Hematopoietic multipotent progenitor cell treated with erythropoietin and hydrocortisone succinate and interleukin-3 and kit ligand, for 6 days (in vitro differentiated cells): ENCODE measurements around the gene CMBL.
"Not testable (repeated sequence)": the region's sequence is repeated elsewhere in the genome, so short reads cannot be mapped to it uniquely, and the experiment has no call there.

Experiments used
- DNase-seq: peaks from one replicate; pipeline ENCODE4 v3.0.0-alpha.2; 2015

Gene CMBL

DNA sequence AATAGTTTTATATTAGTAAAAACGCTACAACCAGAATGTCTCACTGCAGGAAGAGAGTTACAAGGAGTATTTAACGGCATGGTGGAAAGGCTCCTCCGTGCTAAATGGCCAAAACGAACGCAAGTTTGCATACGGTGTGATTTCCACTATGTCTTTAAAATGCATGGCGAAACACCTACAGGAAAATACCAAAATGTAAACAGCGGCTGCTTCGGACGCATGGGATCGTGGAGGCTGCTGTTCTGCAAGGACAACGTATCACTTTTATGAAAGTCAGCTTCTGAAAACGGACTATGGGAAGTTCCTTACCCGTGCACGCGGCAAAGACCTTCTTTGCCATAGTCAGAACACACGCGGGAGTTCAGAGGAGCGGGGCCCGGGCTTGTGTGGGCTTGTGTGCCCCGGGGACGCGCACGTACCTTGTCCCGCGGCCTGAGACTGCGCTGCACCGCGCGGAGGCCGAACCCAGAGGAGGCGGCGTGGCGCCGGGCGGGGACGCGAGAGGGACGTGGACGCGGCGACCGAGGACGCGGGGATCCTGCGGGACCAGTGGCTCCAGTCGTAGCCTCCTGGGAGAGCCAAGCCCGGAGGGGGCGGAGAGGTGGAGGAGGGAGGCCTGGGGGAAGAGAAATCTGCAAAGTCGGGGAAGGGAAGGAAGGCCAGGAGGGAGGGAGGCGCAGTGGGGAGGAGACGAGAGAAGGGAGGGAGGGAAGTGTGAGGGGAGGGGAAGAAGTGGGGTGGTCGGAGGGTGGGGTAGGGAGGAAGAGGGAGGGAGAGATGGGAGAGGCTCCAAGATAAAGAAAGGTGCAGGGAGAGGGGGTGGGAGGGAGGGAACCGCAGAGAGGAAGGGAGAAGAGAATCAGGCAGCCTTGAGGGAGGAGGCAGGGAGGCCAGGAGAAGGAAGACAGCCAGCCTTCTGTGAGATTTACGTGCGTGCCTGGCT lies at the start of gene CMBL:
TSS of gene CMBL (minus strand) at position 697 of the 943 bp plus-strand sequence. CDS start 17,140 bp downstream, outside the sequence.
- peak; percentile 80 for DNase-seq

DNA sequence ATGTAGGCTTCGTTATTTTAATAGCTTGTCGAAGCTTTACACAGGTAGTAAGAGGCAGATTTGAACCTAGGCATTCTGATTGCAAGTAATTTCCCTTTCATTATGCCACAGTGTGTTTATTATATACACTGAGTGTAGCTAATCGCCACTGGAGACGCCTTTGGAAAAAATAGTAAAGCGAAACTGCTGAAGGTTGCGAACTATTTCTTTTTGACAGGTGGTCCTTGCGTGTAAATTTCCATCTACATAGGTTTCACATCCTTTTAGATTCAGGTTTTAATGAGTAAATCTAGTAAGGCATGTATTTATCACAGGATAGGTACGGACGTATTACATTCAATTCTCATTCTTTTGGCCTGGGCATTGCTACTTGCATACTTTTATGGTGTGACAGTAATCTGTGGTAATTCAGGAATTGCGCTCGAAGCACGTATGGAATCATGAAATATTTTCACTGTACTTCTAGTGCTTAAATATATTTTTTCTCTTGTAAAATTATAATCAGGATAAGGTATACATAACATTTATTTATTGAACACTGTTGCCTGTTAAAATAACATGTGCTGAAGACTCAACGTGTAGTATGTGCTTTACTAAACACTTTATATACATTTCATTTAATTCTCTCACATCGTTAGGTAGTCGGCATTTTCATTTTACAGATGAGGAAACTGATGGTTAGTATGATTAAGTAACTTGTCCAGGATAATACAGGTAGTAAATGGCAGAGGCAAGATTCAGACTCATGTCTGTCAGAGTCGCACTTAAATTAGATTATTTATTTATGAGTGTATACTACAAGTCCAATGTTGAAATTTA lies 47.6 kb upstream of the CMBL start:
- DNase-seq, result peak; percentile 67

DNA sequence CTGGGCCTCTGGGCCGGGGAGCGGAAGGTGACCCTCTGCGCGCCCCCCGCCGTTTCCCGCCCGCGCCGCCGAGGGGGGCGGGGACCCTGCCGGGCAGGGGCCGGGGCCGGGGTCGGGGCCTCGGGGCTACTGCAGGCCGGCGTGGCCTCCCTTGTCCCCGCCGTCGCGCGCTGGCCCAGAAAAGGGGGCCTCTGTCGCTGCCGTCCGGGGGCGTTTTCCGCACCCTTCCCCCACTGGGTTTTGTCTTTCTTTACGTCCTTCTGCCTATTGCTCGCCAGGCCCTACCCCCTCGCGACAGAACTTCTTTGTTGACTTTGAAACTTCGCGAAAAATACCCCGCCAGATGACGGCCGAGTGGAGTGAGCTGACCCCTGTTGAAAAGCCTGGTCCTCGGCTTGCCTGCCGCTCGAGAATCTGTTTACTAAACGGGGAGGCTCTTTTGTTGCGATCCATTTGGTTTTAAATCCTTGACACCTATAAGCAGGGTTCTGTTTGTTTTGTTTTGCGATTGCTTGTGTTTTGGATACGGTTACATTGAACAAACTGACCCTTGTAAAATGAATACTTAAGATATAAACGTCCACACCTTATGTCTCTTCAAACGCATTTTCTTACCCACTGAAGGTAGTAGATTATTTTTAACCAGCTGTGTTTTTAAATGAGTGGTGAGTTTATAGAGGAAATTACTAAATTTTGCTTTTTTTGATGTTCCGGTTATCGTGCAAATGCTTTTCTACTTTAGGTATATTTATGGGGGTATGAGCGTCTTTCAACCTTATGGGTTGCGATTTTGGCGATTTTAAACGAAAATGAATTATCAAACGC lies 46.6 kb upstream of the CMBL start:
- DNase-seq, result peak; percentile 71

DNA sequence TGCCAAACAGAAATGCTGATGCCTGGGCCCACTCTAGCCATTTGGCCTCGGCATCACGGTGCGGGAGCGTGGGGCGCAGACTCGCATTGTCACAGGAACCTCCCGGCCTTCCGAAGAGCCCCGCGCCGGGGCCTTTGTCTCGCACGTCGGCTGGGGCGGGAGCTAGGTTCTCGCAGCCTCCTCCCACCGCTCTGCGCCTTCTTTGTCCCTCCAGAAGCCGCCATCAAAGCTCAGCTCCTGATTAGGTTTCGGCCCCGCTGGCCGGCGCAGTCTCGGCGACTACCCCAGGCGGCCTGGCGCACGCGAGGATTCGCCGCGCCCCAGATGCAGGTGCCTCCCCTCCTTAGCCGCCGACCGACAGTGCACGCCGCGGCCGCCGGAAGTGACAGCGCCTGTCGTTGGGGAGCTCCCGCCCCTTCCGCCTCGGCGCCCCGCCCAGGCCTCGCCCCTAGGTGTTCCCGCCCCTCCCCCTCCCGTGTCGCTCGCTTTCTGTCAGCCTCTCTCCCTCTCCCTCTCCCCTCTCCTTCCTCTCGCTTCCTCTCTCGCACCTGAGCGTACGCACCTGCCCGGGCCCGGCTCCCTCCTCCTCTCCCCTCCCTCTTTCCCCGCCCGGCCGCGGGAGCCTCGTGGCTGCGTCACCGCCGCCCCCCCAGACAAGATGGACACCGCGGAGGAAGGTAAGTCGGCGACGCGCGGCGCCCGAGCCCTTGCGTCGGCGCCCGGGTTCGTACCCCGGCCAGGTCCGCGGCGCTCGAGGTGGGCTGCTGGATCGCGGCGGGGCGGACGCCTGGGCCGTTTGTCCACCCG lies 45.7 kb upstream of the CMBL start, which contains the start of gene MARCHF6:
TSS of gene MARCHF6 (plus strand) at position 455 of the 807 bp plus-strand sequence. CDS start at position 659, 204 bp downstream.
- DNase-seq, result peak; percentile 97

DNA sequence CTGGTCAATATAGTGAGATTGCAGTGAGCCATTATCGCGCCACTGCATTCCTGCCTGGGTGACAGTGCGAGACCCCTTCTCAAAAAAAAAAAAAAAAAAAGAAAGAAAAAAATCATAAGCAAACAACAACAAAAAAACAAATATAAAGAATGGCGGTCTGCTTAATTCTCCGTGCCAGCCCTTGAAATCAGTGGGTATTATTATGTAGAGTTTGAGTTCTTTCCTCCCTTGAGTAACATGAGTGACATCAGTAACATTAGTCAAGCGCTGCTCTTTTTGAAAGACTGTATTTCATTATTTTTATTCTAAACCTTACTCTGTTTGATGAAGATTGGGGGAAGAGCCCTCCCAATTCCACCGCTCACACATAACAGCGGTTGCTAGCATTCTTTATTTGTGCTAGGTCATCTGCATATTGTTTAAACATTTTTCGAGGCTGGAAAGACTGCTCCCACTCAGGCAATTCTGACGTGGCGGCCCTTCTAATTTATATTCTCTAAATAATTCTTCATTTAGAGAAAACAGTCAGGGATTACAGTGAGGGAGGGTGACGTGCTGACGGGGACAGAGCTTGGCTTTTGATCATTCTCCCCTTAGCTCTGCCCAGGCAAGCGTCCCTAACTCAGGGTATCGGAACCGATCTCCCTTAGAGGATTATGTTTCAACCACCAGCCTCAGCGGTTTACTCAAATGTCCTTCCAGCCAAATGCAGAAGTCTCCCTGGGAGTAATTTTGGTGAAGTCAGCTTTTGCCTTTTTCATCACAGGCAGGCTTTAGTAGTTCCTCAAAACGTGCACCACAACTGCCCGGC lies 44.9 kb upstream of the CMBL start:
- DNase-seq, result peak; percentile 84

DNA sequence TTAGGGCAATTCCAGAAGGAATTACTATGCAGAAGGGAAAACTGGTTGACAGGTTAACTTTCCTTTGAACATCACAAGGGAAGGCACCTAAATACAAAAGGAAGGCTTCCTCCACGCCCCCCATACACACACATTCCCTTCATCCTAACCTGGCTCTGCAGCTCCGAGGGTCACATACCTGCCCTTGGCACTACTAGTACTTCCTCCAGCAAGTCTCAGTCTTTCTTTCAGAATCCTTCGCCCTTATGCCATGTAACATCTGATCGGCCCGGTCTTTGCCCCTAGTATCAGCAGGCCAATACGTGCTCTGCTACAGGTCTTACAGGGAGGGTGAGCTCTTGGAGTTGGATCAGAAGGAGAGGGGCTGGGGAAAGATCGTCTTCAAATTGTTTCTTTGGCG lies 44.2 kb upstream of the CMBL start:
- no peak for DNase-seq

DNA sequence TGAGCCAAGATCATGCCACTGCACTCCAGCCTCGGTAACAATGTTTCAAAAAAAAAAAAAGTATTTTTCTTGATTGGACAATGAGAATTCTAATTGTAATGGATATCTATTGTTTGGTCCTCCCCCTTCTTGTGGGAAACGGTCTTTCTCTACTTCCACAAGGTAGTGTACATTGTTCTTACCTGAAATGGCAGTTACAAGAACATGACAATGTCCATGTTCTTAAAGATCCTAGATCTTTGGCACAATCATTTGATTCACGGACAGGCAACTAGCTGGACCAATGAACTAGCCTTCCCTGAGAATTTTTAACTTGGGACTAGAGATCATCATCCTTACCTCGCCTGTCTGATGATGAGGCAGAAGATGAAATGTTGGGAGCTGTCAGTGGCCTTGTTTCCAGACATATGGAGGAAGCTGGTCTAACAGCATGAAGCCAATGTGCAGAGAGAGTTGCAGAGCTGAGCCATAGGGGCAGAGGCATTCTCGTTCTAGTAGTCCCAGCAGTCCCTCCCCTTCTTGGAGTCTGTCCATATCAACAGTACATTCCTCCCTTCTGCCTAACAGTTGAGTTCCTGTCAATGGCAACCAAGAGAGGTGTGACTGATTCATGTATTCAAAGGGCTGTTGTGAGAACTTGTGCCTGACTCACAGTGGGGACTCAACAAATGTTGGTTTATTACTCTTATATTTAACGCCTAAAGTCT lies 43.6 kb upstream of the CMBL start:
- DNase-seq, result peak; percentile 88

DNA sequence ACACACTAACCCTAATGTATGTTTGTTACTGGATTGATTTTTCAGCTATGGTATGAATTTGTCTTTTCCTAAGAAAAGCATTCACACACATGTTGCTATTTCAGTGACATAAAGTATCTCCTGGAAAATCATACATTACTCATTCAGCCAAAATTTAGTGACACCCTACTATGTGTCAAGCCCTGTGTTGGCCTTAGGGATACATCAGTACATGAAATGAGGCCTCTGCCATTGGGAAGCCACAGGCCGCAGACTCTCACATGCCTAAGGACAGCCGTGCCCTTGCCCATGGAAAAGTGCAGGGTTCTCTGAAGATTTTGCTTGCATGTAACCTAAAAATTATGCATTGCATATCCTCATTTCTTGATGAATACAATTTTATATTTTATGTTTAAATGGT lies 40.6 kb upstream of the CMBL start:
- DNase-seq, result no peak

DNA sequence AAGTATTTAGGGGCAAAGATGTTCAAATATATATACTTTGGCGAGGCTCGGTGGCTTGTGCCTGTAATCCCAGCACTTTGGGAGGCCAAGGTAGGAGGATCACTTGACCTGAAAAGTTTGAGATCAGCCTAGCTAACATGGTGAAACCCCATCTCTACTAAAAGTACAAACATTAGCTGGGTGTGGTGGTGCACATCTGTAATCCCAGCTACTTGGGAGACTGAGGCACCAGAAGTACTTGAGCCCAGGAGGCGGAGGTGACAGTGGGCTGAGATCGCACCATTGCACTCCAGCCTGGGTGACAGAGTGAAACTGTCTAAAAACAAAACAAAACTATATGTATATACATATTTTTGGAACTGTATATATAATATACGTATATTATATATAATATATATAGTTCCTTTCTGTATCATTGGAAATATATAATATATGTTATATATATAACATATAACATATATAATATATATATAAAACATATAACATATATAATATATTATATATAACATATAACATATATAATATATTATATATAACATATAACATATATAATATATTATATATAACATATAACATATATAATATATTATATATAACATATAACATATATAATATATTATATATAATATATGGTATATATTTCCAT lies 36.9 kb upstream of the CMBL start:
- not testable (repeated sequence) for DNase-seq

DNA sequence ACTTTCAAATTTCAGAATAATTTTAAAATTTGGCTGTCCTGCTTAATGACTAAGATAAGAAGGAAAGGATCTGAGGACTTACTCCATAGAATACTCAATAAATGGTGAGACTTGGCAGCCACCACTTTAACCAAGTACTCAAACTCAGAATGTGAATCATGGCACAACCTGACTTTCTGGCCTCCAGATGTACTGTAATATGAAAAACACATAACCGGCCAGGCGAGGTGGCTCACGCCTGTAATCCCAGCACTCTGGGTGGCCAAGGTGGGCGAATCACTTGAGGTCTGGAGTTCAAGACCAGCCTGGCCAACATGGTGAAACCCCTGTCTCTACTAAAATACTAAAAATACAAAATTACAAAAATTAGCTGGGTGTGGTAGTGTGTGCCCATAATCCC lies 35.8 kb upstream of the CMBL start:
- DNase-seq, result no peak

DNA sequence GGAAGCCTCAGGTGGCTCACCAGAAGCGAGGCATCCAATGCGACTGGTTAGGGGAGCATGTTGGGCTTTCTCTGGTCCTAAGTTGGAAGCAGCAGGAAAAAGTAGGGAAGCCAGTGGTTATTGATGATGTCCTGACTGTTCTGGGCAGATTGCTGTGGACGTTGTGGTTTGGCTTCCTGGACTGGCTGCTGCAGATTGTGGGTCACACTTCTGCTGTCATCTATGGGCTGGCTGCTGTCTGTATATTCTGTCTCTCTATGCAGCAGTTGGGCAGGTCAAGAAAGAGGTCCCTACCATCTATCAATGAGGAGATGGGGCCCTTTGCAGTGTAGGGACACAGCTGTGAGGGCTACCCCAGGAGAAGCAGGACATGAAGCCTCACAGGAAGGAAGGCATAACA lies 32.3 kb upstream of the CMBL start:
- DNase-seq, result no peak

DNA sequence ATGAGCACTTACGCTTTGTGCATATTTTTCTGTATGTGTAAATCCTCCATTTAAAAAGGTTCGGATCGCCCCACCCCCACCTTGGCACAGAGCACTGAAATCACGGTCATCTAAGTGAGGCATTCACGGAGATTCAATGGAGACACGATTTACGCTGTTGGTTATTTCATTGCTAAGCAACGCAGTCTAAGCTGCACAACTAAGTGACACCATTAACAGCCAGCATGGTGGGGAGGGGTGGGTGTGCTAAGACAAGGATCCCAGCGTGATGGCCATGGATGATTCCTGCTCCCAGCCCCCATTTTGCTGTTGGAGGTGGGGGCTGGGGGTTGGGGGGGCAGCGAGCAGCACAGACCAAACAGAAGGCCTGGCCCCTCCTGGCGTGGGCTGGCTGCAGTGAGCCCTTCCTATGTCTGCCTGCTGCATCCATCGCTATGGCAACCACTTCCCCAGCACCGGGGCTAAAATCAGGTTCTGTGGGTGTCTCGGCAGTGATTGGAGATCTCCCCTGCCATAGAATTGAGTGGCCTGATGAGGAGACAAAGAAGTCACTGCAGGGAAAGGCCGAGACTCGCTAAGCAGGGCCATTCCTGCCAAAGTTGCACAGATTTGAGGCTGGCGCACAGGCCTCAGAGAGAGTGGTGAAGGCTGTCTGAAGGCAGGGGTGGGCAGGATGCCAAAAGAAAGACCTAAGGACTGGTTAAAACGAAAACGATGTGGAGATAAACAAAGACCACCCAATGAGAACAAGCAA lies 31.5 kb upstream of the CMBL start:
- no peak for DNase-seq

DNA sequence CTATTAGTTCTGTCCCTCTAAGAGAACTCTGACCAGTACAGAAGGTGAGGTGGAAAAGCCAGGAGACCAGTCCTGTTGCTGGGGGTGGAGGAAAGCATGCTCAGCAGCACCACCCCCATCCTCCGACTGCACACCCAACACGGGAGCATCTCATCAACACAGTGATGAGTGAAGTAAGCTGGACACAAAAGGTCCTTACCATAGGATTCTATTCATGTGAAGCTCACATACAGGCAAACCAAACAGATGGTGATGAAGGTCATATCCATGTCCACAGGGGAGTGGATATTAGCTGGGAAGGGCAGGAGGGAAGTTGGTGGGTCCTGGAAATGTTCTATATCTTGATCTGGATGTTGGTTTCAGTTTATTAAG lies 31.0 kb upstream of the CMBL start:
- DNase-seq, result no peak

DNA sequence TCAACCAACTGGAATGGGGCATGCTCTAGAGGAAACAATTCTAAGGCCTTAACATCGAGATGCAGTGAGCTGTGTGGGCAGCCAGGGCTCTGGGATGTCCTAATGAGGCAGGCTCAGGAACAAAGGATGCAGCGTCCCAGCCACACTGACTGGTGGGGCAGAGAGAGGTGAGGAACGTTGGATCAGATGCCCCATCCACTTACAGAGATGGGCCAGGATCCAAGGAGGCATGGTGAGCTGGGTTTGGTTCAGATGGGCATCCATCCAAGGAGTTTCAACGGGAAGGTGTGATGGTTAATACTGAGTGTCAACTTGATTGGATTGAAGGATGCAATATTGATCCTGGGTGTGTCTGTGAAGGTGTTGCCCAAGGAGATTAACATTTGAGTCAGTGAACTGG lies 30.3 kb upstream of the CMBL start:
- no peak for DNase-seq

DNA sequence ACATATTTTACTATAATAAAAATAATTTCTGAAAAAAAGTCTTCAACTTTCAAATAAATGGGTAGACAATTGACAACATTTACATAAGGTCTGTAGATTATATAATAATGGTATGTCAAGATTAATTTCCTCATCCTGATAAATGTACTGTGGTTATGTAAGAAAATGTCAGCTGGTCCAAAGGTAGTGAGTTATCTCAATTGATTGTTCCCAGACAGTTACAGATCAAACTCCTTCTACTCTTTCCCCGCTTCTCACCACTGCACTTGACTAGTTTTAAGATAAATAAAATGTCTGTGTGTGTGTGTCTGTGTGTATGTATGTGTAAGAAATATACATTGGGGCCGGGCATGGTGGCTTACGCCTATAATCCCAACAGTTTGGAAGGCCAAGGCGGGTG lies 29.4 kb upstream of the CMBL start:
- no peak for DNase-seq

DNA sequence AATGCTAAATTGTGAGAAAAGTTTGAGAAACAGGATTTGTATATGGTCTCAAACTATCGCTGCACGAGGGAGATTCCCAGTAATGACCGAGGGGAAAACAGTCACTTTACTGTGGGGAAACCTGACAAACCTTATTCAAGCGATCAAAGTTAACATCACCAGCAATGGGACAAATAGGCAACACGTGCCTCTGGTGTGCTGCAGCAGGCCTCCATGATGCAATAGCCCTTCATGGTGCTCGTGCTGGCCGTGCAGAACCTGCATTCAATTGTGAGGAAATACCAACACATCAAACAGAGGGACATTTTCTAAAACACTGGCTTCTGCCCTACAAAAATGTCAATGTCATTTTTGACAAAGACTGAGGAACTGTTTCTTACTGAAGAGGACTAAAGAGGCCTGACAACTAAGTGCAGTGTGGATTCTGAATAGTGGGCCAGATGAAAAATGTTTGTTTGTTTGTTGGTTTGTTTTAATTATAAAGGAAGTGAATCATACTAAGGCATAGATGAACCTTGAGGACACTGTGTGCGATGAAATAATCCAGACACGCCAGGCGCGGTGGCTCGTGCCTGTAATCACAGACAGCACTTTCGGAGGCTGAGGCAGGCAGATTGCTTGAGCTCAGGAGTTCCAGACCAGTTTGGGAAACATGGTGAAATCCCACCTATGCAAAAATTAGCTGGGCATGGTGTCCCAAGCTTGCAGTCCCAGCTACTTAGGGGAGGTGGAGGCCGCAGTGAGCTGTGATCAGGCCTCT lies 28.2 kb upstream of the CMBL start:
- DNase-seq, result no peak

DNA sequence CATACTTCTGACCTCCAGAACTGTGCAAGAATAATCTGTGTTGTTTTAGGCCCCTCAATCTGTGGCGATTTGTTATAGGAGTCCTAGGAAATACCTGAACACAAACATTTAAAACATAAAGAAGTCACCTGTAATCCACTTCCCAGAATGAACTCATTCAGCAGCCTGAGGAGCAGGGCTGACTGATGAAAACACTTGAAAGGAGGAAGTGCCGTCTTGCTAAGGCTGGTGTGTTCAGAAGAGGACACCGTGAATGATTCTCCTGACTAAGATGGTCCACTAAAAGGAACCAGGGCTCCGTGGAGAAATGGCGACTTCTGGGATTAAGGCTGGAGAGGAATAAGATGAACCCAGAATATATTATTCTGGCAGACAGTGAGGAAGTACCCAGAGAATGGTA lies 27.1 kb upstream of the CMBL start:
- DNase-seq, result no peak
